Putamen (tissue), 1 donor: Measurements from ENCODE around the gene SF1.

ENCODE experiments used
- DNase-seq: peaks from one replicate; pipeline ENCODE4 v3.0.0-alpha.2; 2016; ENCODE audit warnings: low spot score

Gene SF1

GRCh38 chr11:64801561-64802369 is 23.4 kb upstream of the SF1 start:
- no peak for DNase-seq

DNA sequence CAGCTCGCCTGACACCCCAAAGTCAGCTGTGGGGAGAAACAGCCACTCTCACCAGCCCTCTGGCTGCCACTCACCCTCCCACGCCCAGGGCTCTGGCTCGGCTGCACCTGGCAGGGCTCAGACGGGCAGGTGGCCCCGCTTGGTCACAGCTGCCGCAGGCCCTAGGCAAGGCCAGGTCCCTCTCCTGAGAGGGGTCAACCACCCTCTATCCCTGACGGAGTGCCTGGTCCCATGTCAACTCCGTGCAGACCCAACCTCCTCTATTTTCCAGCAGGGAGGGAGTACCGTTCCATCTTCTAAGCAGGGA is 22.8 kb upstream of the SF1 start:
- DNase-seq, result no peak

- DNase-seq, result no peak
Measured at GRCh38 chr11:64800303-64801157, 22.2 kb upstream of the SF1 start.

DNA sequence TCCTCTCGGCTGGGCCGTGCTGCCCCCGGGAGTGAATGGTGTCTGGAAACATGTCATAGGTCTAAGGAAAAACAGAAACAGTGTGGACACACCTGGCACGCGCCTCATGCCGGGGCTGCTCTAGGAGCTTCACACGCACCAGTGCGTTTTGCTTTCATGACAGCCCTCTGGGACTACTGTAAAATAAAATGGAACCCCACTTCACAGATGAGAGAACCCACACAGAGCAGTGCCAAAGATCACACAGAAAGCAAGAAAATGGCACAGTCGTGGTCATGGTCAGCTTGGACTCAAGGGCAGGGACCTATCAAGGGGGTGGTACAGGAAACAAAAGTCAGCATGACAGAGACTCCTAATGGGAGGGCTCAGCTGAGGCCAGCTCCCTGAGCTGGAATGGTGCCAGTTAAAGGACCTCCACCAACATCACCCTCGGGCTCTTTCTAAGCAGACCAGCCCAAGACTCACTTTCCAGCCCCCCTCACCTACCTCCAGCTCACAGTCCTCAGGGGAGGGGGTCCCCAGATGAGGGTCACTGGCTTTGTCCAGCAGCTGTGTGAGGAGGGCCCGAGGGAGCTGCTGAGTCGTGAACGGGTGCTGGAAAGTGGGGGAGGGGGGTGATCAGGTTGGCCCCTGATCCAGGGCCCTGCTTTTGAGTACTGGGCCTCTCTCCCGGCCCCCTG is 21.4 kb upstream of the SF1 start:
- no peak for DNase-seq

- no peak for DNase-seq
Measured at GRCh38 chr11:64799256-64799622, 20.9 kb upstream of the SF1 start.

DNA sequence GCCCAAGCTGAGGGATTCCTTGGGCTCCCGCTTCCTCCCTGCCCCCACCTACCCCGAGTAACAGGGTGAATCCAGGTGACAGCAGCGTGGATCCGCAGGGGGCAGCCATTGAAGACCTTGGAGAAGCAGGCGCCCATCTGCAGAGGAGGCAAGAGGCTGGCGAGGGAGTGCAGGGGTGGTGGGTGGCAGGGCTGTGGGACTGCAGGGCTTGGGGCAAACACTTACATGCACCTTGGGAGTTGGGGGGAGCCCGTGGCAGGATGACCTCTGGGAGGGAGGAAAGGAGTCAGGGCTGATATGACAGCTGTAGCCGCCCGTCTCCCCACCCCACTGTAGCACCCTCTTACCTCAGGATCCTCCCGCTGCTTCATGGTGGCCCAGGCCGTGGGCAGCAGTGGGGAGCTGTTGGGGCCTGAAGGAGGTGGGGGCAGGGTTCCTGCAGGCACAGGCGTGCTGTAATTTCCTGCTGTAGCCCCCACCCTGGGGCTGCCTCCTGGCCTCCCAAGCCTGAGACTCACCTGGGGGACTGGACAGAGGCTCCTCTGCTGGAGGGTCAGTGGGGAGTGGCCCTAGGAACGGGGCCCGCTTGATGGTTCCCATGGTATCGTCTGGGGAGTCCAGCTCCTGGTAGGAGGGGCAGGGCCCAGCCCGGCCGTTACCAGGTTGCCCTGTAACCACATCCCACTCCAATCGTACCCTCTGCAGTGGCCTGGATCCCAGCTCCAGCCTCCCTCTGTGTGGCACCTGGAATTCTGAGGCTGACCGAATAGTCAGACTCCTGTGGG is 18.6 kb upstream of the SF1 start:
- DNase-seq, result no peak

DNA sequence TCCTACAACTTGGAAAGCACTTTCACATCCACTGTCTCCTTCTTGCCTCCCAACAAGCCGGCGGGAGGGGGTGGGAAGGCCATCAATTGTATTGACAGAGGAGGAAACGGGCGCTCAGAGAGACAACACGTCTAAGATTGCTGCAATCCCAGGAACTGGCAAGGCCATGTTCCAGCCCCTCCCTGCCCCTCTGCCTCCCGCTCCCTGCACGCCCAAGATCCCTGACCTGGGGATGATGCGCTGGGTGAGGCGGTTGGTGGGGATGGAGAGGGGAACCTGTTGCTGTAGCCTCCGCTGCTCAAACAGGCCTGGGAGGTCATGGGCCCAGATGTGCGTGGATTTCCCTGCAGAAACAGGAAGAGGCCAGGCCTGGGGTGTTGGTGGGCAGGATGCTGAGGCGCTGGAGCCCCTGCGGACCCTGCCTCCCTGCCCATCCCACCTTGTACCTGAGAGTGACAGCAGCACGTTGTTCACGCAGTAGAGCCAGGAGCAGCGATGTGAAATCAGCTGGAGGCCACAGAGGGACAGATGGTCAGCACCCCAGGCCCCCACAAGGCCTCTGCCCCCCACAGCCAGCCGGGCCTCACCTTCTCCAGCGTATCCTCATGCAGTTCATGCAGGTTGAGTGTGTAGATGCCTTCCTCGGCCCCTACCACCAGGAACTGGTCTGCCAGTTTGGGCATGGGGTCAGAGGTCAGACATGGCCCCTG is 17.9 kb upstream of the SF1 start:
- DNase-seq, result no peak

GRCh38 chr11:64794526-64794925 is 16.2 kb upstream of the SF1 start:
- no peak for DNase-seq

DNA sequence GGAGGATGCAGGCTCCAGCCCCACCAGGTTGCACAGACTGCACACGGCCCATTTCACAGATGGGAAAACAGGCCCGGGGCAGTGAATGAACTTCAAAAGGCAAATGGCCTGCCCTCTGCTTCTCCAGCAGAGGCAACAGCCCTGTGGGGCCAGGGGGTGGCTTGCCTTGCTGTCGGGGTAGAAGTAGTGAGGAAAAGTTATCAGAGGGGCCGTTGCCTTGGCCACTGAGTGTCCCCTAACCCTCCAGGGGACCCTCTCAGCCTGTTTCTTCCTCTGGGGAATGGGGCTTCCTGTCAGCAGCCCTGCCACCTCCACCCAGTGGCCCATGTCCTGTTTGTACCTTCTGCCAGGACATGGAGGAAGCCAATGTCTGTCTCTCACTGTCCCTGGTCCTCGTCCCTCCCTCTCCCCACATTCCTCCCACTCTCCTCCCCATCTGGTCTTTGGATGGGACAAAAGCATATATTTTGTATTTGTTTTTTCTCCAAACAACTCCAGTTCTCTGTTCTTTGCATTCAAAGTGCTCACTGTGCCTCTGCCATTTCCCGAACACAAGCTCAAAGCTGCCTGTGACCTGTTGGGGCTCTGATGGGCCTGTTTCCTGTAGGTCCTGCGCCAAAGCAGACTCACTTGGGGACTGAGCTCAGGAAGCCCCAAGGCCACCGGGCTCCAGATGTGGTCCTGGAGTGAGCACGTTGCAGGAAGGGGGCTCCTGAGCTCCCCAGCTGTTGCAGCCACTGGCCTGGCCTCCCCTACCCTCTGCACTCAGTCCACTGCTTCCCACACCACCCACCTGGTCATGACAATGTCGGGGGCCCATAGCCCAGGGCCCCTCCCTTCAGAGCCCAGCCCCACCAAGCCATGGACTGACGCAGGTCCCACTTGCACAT is 15.2 kb upstream of the SF1 start:
- no peak for DNase-seq

GRCh38 chr11:64792482-64792881 is 14.1 kb upstream of the SF1 start:
- DNase-seq, result no peak

- no peak for DNase-seq
Measured at GRCh38 chr11:64791781-64792291, 13.5 kb upstream of the SF1 start.

GRCh38 chr11:64790205-64791095 is 12.1 kb upstream of the SF1 start:
- DNase-seq, result no peak

DNA sequence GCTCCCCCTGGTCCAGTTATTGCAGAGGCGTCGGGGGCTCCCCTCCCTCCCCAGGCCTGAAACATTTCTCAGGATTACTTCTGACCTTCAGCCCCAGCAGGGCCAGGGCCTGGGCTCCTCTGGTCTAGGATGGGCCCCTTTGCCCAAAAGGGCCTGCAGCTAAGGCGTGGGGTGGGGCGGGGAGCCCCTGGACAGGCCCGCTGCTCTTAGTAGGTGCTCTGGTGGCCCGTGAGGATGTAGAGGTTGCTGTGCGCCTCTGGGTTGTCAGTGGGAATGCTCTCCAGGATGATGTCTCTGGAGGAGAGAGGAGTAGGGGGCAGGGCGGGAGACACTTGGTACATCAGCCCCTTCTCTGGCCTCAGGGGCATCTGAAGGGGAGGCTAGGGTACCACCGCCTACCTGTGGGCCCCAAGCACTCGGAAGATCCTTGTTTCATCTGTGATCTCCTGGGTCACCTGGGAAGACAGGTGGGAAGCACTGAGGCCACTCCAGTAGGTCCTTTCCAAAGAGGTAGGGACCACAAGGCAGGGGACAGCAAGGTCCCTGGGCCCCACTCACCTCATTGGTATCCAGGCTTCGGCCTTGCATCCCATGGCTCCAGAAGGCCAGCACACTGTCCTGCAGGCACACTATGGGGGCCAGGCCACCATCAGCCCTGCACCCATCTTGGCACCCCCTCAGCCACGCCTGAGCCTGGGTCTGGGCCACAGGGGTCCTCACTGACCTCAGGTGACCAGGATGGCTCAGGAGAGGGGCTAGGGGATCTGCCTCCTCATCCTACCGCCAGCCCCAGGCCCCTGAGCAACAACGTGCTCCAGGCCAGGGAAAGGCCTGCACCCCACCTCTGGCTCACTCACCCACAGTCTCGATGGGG is 11.2 kb upstream of the SF1 start:
- no peak for DNase-seq

DNA sequence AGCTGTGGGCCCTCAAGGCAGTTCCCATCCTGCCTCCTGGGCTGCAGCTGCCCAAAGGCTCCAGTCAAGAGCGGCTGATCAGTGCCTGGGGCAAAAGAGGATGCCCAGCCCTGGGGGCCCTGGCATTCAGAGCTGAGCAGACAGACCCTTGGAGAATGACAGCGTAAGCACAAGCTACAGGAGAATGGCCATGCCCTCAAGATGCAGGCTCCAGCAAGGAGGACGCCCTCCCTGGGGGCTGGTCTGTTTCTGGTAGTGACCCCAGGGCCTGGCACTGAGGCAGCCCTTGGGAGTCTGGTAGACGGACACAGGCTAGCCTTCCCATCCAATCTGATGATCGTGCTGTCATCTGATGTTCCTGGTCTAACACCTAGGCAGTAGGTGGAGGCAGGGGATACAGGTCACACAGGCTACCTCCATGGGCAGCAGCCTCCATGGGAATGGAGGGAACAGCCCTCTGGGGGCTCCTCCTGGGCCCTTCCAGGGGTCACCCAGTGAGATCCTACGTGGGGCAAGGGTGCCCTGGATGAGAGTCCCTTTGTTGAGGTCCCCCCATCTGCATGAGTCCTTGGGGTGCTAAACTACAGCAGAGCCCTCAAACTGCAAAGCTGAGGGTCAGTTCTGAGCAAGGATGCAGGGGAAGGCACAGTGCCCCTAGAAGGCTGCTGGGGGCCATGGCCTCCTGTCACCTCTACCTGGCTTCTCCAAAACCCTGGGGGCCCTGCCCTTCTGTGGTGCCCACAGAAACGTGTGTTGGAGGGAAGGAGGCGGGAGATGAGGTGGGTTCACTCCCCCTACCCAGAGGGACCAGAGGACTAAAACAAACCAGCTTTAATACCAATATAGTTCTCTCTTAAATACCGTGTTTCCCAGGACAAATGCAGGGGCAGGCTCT is 10.2 kb upstream of the SF1 start:
- no peak for DNase-seq

- no peak for DNase-seq
Measured at GRCh38 chr11:64787526-64788320, 9.4 kb upstream of the SF1 start.

- no peak for DNase-seq
Measured at GRCh38 chr11:64786308-64786707, 8.0 kb upstream of the SF1 start.
